ENCODE results near the gene SMIM38. TPM values are rescaled to one million over a fixed set of nuclear protein-coding genes. Genes with fewer than 3 reads are reported as not detected.

SMIM38 gene
- total RNA-seq, 1 experiment from 2014 or later, result 0.09 TPM

- Mint-ChIP-seq H3K4me3 (no peak overlapping the region), H3K9me3 (peaks cover 11% of the 10 kb centered on the region in 2 experiments), H3K27me3 (ENCODE audit: low read depth) (peaks cover 11% of the 10 kb centered on the region), H3K4me1 (peaks cover 26 to 33% of the 10 kb centered on the region in 2 experiments), H3K27ac (peak overlapping the region in 1 of 3 experiments; percentile 59; a peak in 1 of 7 replicates), H3K36me3 (ENCODE audit: insufficient read depth in 1 of 3, low read depth in 3 of 3) (peaks cover 3 to 16% (median 7%) of the 10 kb centered on the region in 3 experiments; a peak in 6 of 7 replicates)
- no peak overlapping the region for H3K18ac ChIP-seq (ENCODE audit: insufficient read length, low read depth, low read length)
- no peak overlapping the region for H4K8ac ChIP-seq (replicated peaks; ENCODE audit: insufficient read length, low read depth, low read length)
- H3K4ac ChIP-seq (ENCODE audit: low read depth, low read length), result no peak overlapping the region
- H2BK15ac ChIP-seq (ENCODE audit: low read depth, low read length), result no peak overlapping the region
- no peaks in the 10 kb centered on the region; the same call in 1 of the 2 replicates for H3K4me1 ChIP-seq (ENCODE audit: insufficient read depth, low read length)
- H2BK5ac ChIP-seq (ENCODE audit: insufficient read length, low read length), result no peak overlapping the region
- no peak overlapping the region for H3K56ac ChIP-seq (ENCODE audit: insufficient read length, low read depth, low read length)
- DNase-seq, result no peak
- no peak overlapping the region for H2BK20ac ChIP-seq (ENCODE audit: low read depth, low read length, poor library complexity, severe bottlenecking)
- H3K23me2 ChIP-seq (ENCODE audit: insufficient read length, low read depth, low read length, poor library complexity, severe bottlenecking), result no peaks in the 10 kb centered on the region
- H3K4me2 ChIP-seq (ENCODE audit: insufficient read depth, insufficient read length, low read length), result no peak overlapping the region
- H2AK5ac ChIP-seq (ENCODE audit: insufficient read length, low read length), result no peak overlapping the region
- H3K9me3 ChIP-seq (ENCODE audit: control insufficient read depth, low read depth, low read length), result no peaks in the 10 kb centered on the region
- H3K79me2 ChIP-seq (ENCODE audit: insufficient read depth, low read length), result no peaks in the 10 kb centered on the region
- no peak overlapping the region for H2BK12ac ChIP-seq (ENCODE audit: insufficient read length, low read depth, low read length)
- H3T11ph ChIP-seq (ENCODE audit: low read length), result no peak overlapping the region
- H3K23ac ChIP-seq (ENCODE audit: insufficient read length, low read depth, low read length), result no peak overlapping the region
- H4K5ac ChIP-seq (ENCODE audit: insufficient read length, low read depth, low read length), result no peak overlapping the region
- no peak overlapping the region for H2AFZ ChIP-seq (ENCODE audit: low read length)
- no peaks in the 10 kb centered on the region for H3K27me3 ChIP-seq (ENCODE audit: insufficient read depth, low read length)
- no CpG with 5 or more reads among the region's 7 CpGs for WGBS (ENCODE audit: extremely low coverage, insufficient read length, low lambda C conversion rate)
- H2BK120ac ChIP-seq (ENCODE audit: low read depth, low read length, poor library complexity, severe bottlenecking), result no peak overlapping the region
- H3K79me1 ChIP-seq (ENCODE audit: insufficient read depth, low read depth, low read length, poor library complexity, severe bottlenecking), result no peaks in the 10 kb centered on the region
- no peak overlapping the region for H4K91ac ChIP-seq (ENCODE audit: insufficient read length, low read depth, low read length)
- no peak overlapping the region for H3K9ac ChIP-seq (ENCODE audit: extremely low read depth, insufficient read length, low read length)
- H3K14ac ChIP-seq (ENCODE audit: insufficient read depth, low read length), result no peak overlapping the region
- no peaks in the 10 kb centered on the region for H4K20me1 ChIP-seq (ENCODE audit: control insufficient read depth, insufficient read depth, insufficient read length)
- H3K27ac ChIP-seq (ENCODE audit: insufficient read length, low read depth, low read length), result no peak overlapping the region
- TF ChIP-seq CTCF (conservative IDR thresholded peaks at IDR 0.05), result no peak
These were observed 2.1 kb upstream of the SMIM38 start for GRCh38 chr11:69153661-69154060.

All from H9 (cell line).